H9 (cell line): ENCODE results near the gene LHFPL2. TPM values are rescaled to one million over a fixed set of nuclear protein-coding genes. Genes with fewer than 3 reads are reported as not detected.

ENCODE experiments used
- DNase-seq: peaks from one replicate; pipeline ENCODE4 v3.0.0-alpha.2; 2017
- H2AFZ ChIP-seq: one replicate; pipeline ENCODE4 v1.6.1; 2013; ENCODE audit warnings: mild to moderate bottlenecking, low read length, control low read depth, moderate library complexity
- H2AK5ac ChIP-seq: 2 replicates; pipeline ENCODE4 v1.6.1; 2013; ENCODE audit warnings: low read length, control low read depth, mixed read lengths; ENCODE audit not compliant: insufficient read length
- H2BK120ac ChIP-seq: one replicate; pipeline ENCODE4 v1.6.1; 2013; ENCODE audit warnings: low read depth, mild to moderate bottlenecking, low read length, control low read depth, inconsistent platforms; ENCODE audit not compliant: poor library complexity, severe bottlenecking
- H2BK12ac ChIP-seq: 2 replicates; pipeline ENCODE4 v1.6.1; 2013; ENCODE audit warnings: low read length, control low read depth, mixed read lengths, low read depth; ENCODE audit not compliant: insufficient read length
- H2BK15ac ChIP-seq: 2 replicates; pipeline ENCODE4 v1.6.1; 2013; ENCODE audit warnings: low read depth, low read length, control low read depth
- H2BK20ac ChIP-seq: one replicate; pipeline ENCODE4 v1.6.1; 2013; ENCODE audit warnings: low read depth, mild to moderate bottlenecking, low read length, control low read depth, inconsistent platforms; ENCODE audit not compliant: poor library complexity, severe bottlenecking
- H2BK5ac ChIP-seq: 2 replicates; pipeline ENCODE4 v1.6.1; 2013; ENCODE audit warnings: low read length, control low read depth, mixed read lengths; ENCODE audit not compliant: insufficient read length
- H3K14ac ChIP-seq: 2 replicates; pipeline ENCODE4 v1.6.1; 2013; ENCODE audit warnings: low read length, control low read depth; ENCODE audit not compliant: insufficient read depth
- H3K18ac ChIP-seq: 2 replicates; pipeline ENCODE4 v1.6.1; 2013; ENCODE audit warnings: low read depth, mild to moderate bottlenecking, mixed read lengths, low read length, control low read depth; ENCODE audit not compliant: insufficient read length
- H3K23ac ChIP-seq: 2 replicates; pipeline ENCODE4 v1.6.1; 2013; ENCODE audit warnings: low read length, control low read depth, mixed read lengths, low read depth; ENCODE audit not compliant: insufficient read length
- H3K23me2 ChIP-seq: 2 replicates; pipeline ENCODE4 v1.6.1; 2013; ENCODE audit warnings: low read depth, mild to moderate bottlenecking, mixed read lengths, low read length, control low read depth; ENCODE audit not compliant: insufficient read length, poor library complexity, severe bottlenecking
- H3K27ac ChIP-seq: 2 replicates; pipeline ENCODE4 v1.5.1; 2013; ENCODE audit warnings: low read length, control low read depth, mixed read lengths, low read depth; ENCODE audit not compliant: insufficient read length
- H3K27me3 ChIP-seq: 2 replicates; pipeline ENCODE4 v1.6.1; 2013; ENCODE audit warnings: low read length, control low read depth, inconsistent platforms; ENCODE audit not compliant: insufficient read depth
- H3K4ac ChIP-seq: 2 replicates; pipeline ENCODE4 v1.6.1; 2013; ENCODE audit warnings: low read depth, mild to moderate bottlenecking, control low read depth, inconsistent platforms, low read length, moderate library complexity
- H3K4me1 ChIP-seq: 2 replicates; pipeline ENCODE4 v1.6.1; 2013; ENCODE audit warnings: low read length, control low read depth, inconsistent platforms; ENCODE audit not compliant: insufficient read depth
- H3K4me2 ChIP-seq: 2 replicates; pipeline ENCODE4 v1.6.1; 2013; ENCODE audit warnings: low read length, control low read depth, mixed read lengths; ENCODE audit not compliant: insufficient read length, insufficient read depth
- H3K56ac ChIP-seq: 2 replicates; pipeline ENCODE4 v1.6.1; 2013; ENCODE audit warnings: low read depth, mild to moderate bottlenecking, mixed read lengths, low read length, control low read depth; ENCODE audit not compliant: insufficient read length
- H3K79me1 ChIP-seq: 2 replicates; pipeline ENCODE4 v1.6.1; 2013; ENCODE audit warnings: low read depth, mild to moderate bottlenecking, moderate library complexity, low read length, control low read depth, inconsistent platforms; ENCODE audit not compliant: insufficient read depth, poor library complexity, severe bottlenecking
- H3K79me2 ChIP-seq: 2 replicates; pipeline ENCODE4 v1.6.1; 2013; ENCODE audit warnings: low read length, control low read depth, inconsistent platforms; ENCODE audit not compliant: insufficient read depth
- H3K9ac ChIP-seq: 2 replicates; pipeline ENCODE4 v1.6.1; 2013; ENCODE audit warnings: low read length, control low read depth, mixed read lengths; ENCODE audit not compliant: insufficient read length; ENCODE audit errors: extremely low read depth
- H3K9me3 ChIP-seq: one replicate; pipeline ENCODE4 v1.6.1; 2013; ENCODE audit warnings: low read depth, low read length, inconsistent platforms; ENCODE audit not compliant: control insufficient read depth
- H3T11ph ChIP-seq: one replicate; pipeline ENCODE4 v1.6.1; 2013; ENCODE audit warnings: mild to moderate bottlenecking, low read length, control low read depth, inconsistent platforms
- H4K20me1 ChIP-seq: one replicate; pipeline ENCODE4 v1.6.1; 2013; ENCODE audit not compliant: control insufficient read depth, insufficient read length, insufficient read depth
- H4K5ac ChIP-seq: 2 replicates; pipeline ENCODE4 v1.6.1; 2013; ENCODE audit warnings: low read depth, mild to moderate bottlenecking, mixed read lengths, low read length, control low read depth; ENCODE audit not compliant: insufficient read length
- H4K8ac ChIP-seq: replicated peaks from 2 replicates; pipeline ENCODE4 v1.6.1; 2013; ENCODE audit warnings: low read length, control low read depth, mixed read lengths, low read depth; ENCODE audit not compliant: insufficient read length
- H4K91ac ChIP-seq: 2 replicates; pipeline ENCODE4 v1.6.1; 2013; ENCODE audit warnings: low read depth, mild to moderate bottlenecking, moderate library complexity, mixed read lengths, low read length, control low read depth; ENCODE audit not compliant: insufficient read length
- H3K27ac Mint-ChIP-seq, 3 experiments: 2 replicates in 2 of 3; 3 replicates in 1 of 3; pipeline ENCODE4 v1.8.0; 2020 to 2021; ENCODE audit warnings: mixed read lengths in 3 of 3, mild to moderate bottlenecking in 1 of 3, moderate library complexity in 1 of 3
- H3K27me3 Mint-ChIP-seq: 2 replicates; pipeline ENCODE4 v1.8.0; 2021; ENCODE audit warnings: low read depth, mild to moderate bottlenecking, moderate library complexity, mixed read lengths
- H3K36me3 Mint-ChIP-seq, 3 experiments: 2 replicates in 2 of 3; 3 replicates in 1 of 3; pipeline ENCODE4 v1.8.0; 2020 to 2021; ENCODE audit warnings: low read depth in 3 of 3, mixed read lengths in 3 of 3; ENCODE audit not compliant: insufficient read depth in 1 of 3
- H3K4me1 Mint-ChIP-seq, 2 experiments: 2 replicates each; pipeline ENCODE4 v1.8.0; 2020; ENCODE audit warnings: mixed read lengths in 2 of 2
- H3K4me3 Mint-ChIP-seq, 2 experiments: 2 replicates in 1 of 2; 3 replicates in 1 of 2; pipeline ENCODE4 v1.8.0; 2020 to 2021; ENCODE audit warnings: mild to moderate bottlenecking in 2 of 2, mixed read lengths in 2 of 2, moderate library complexity in 1 of 2
- H3K9me3 Mint-ChIP-seq, 2 experiments: 2 replicates in 1 of 2; 3 replicates in 1 of 2; pipeline ENCODE4 v1.8.0; 2020; ENCODE audit warnings: mild to moderate bottlenecking in 2 of 2, mixed read lengths in 2 of 2, moderate library complexity in 1 of 2
- CTCF ChIP-seq: fragments of 200-600 bp; sonication (generic); conservative IDR thresholded peaks from 3 replicates; pipeline ENCODE4 v1.8.0; 2021; ENCODE audit warnings: antibody characterized with exemption, mild to moderate bottlenecking
- WGBS: extraction: QIAGEN DNeasy Blood & Tissue Kit; methylation state at CpG from one replicate; pipeline ENCODE4 v1.1.7; 2013; ENCODE audit warnings: missing lambda C conversion rate, low lambda C conversion rate, mixed read lengths; ENCODE audit not compliant: insufficient read length; ENCODE audit errors: extremely low coverage; 5-methylcytosine and 5-hydroxymethylcytosine counted together
- total RNA-seq: library from RNA; stranded (reverse); gene quantifications from 2 replicates; pipeline ENCODE4 v1.2.1, GENCODE V29; 2021

LHFPL2 gene
- total RNA-seq, 1 experiment from 2014 or later = 26.3 TPM

GRCh38 chr5:78669331-78669730 is 20.8 kb upstream of the LHFPL2 start:
- H3K4me3 Mint-ChIP-seq = no peak overlapping the region
- H3K27ac Mint-ChIP-seq = no peak overlapping the region
- no peak overlapping the region for H3T11ph ChIP-seq
- no peaks in the 10 kb centered on the region for H4K20me1 ChIP-seq
- H3K4ac ChIP-seq = no peak overlapping the region
- H2AFZ ChIP-seq = no peak overlapping the region
- H3K9me3 ChIP-seq = no peaks in the 10 kb centered on the region
- no peak overlapping the region for H3K9ac ChIP-seq
- H3K56ac ChIP-seq = no peak overlapping the region
- H3K27me3 Mint-ChIP-seq = no peaks in the 10 kb centered on the region; the same call in 1 of the 2 replicates
- H2BK5ac ChIP-seq = no peak overlapping the region
- no peak overlapping the region for H3K23ac ChIP-seq
- peaks cover 5% of the 10 kb centered on the region; the same call in 1 of the 2 replicates for H3K4me1 ChIP-seq
- no peaks in the 10 kb centered on the region for H3K27me3 ChIP-seq
- H2BK20ac ChIP-seq = no peak overlapping the region
- no peak overlapping the region for H3K4me2 ChIP-seq
- no peak overlapping the region for H4K91ac ChIP-seq
- H4K8ac ChIP-seq = no peak overlapping the region
- H3K14ac ChIP-seq = no peak overlapping the region
- DNase-seq = no peak
- no peak overlapping the region for H2BK12ac ChIP-seq
- H2AK5ac ChIP-seq = no peak overlapping the region
- no peak overlapping the region for H2BK120ac ChIP-seq
- H3K36me3 Mint-ChIP-seq = no peaks in the 10 kb centered on the region
- H3K79me1 ChIP-seq = no peaks in the 10 kb centered on the region
- H3K23me2 ChIP-seq = no peaks in the 10 kb centered on the region
- TF ChIP-seq CTCF = no peak
- no peaks in the 10 kb centered on the region for H3K9me3 Mint-ChIP-seq
- no peak overlapping the region for H4K5ac ChIP-seq
- no peak overlapping the region for H3K27ac ChIP-seq
- H2BK15ac ChIP-seq = no peak overlapping the region
- WGBS = no CpG with 5 or more reads among the region's 4 CpGs
- no peak overlapping the region for H3K18ac ChIP-seq
- peaks cover 13 to 18% of the 10 kb centered on the region in 2 experiments for H3K4me1 Mint-ChIP-seq
- no peaks in the 10 kb centered on the region for H3K79me2 ChIP-seq
